Breast epithelium (tissue), 4 donors: Measurements from ENCODE around the gene POLQ. TPM values are rescaled to one million over a fixed set of nuclear protein-coding genes. Genes with fewer than 3 reads are reported as not detected.

Experiments
- DNase-seq, 2 donors: peaks; one replicate each; pipeline ENCODE4 v3.0.0-alpha.2; 2019; ENCODE audit warnings: low spot score in 2 of 2
- H3K27ac ChIP-seq, 2 donors: fragments of 200-600 bp; sonication (generic) in 1 of 2; one replicate each; pipeline ENCODE4 v1.5.1; 2016 to 2019; ENCODE audit warnings: mild to moderate bottlenecking in 1 of 2
- H3K27me3 ChIP-seq, 2 donors: fragments of 200-600 bp; sonication (generic) in 1 of 2; one replicate each; pipeline versions ENCODE4 v1.5.1 to v1.6.0; 2017 to 2019; ENCODE audit warnings: control low read depth in 1 of 2, mild to moderate bottlenecking in 1 of 2
- H3K36me3 ChIP-seq: fragments of 200-600 bp; one replicate; pipeline ENCODE4 v1.5.1; 2019
- H3K4me1 ChIP-seq, 2 donors: fragments of 200-600 bp; sonication (generic); one replicate each; pipeline ENCODE4 v1.5.1; 2016 to 2019; ENCODE audit warnings: control low read depth in 1 of 2
- H3K4me3 ChIP-seq, 3 donors: fragments of 200-600 bp; sonication (generic); 1 replicate in 2 of 3; 2 replicates in 1 of 3; pipeline ENCODE4 v1.5.1; 2016 to 2019; ENCODE audit warnings: mild to moderate bottlenecking in 3 of 3, moderate library complexity in 2 of 3
- H3K9me3 ChIP-seq, 2 donors: fragments of 200-600 bp; sonication (generic) in 1 of 2; one replicate each; pipeline ENCODE4 v1.5.1; 2016 to 2019; ENCODE audit warnings: control low read depth in 1 of 2
- CTCF ChIP-seq, 3 donors: fragments of 450-650 bp; IDR thresholded peaks; one replicate each; pipeline ENCODE4 v1.5.1; 2016 to 2017; ENCODE audit warnings: antibody characterized with exemption in 3 of 3, mild to moderate bottlenecking in 3 of 3, moderate library complexity in 3 of 3
- POLR2A ChIP-seq: fragments of 450-650 bp; IDR thresholded peaks from one replicate; pipeline ENCODE4 v1.6.1; 2016; ENCODE audit warnings: antibody characterized with exemption, mild to moderate bottlenecking, moderate library complexity
- POLR2AphosphoS5 ChIP-seq, 3 donors: sonication (generic); formaldehyde crosslinking; IDR thresholded peaks; one replicate each; pipeline ENCODE4 v1.6.1; 2017; ENCODE audit warnings: antibody characterized with exemption in 3 of 3
- intact Hi-C: fragments of 100-400 bp; cut with DNase I; formaldehyde crosslinking; loops from one replicate; pipeline ENCODE4 v1.15.1; 2023; ENCODE audit warnings: low total_unique reads
- total RNA-seq, 3 donors: library from RNA; depleted of rRNA; stranded (reverse); fragments of >200 nt; gene quantifications; one replicate each; pipeline ENCODE4 v1.1.0, GENCODE V29; 2016

The POLQ gene
- total RNA-seq, 3 donors from 2014 or later = under 0.01 to 0.64 (median 0.29) TPM

GRCh38 chr3:121436074-121436473 lies 109.7 kb downstream of the POLQ start:
- Histone ChIP-seq H3K36me3 (no peaks in the 10 kb centered on the region), H3K27me3 (no peaks in the 10 kb centered on the region), H3K27ac (no peak overlapping the region), H3K9me3 (no peaks in the 10 kb centered on the region), H3K4me1 (no peaks in the 10 kb centered on the region), H3K4me3 (no peak overlapping the region)
- no peak for DNase-seq
- intact Hi-C loops = no loop called here
- TF ChIP-seq POLR2AphosphoS5 (IDR thresholded peaks at IDR 0.05) (no peak), POLR2A (no peak), CTCF (IDR thresholded peaks at IDR 0.05) (no peak)

- Histone ChIP-seq H3K27me3 (no peaks in the 10 kb centered on the region), H3K27ac (no peak overlapping the region), H3K4me3 (peak overlapping the region; percentile 31 to 52 (median 36)), H3K4me1 (no peaks in the 10 kb centered on the region), H3K9me3 (no peaks in the 10 kb centered on the region), H3K36me3 (no peaks in the 10 kb centered on the region)
- TF ChIP-seq POLR2A (no peak), CTCF (IDR thresholded peaks at IDR 0.05) (no peak), POLR2AphosphoS5 (IDR thresholded peaks at IDR 0.05) (no peak)
- DNase-seq = no peak
- intact Hi-C loops = no loop called here
Measured at GRCh38 chr3:121431726-121432517, 113.9 kb downstream of the POLQ start.

GRCh38 chr3:121430664-121431215 lies 115.0 kb downstream of the POLQ start:
- no peak for TF ChIP-seq POLR2A
- no peak for TF ChIP-seq CTCF (IDR thresholded peaks at IDR 0.05)
- no peak for TF ChIP-seq POLR2AphosphoS5 (IDR thresholded peaks at IDR 0.05)
- DNase-seq = no peak
- no peak overlapping the region for H3K27ac ChIP-seq
- no peak overlapping the region for H3K4me3 ChIP-seq
- no peaks in the 10 kb centered on the region for H3K9me3 ChIP-seq
- H3K36me3 ChIP-seq = no peaks in the 10 kb centered on the region
- intact Hi-C loops = no loop called here
- no peaks in the 10 kb centered on the region for H3K27me3 ChIP-seq
- H3K4me1 ChIP-seq = no peaks in the 10 kb centered on the region

- intact Hi-C loops = no loop called here
- no peak for TF ChIP-seq CTCF (IDR thresholded peaks at IDR 0.05)
- no peak for TF ChIP-seq POLR2A
- TF ChIP-seq POLR2AphosphoS5 (IDR thresholded peaks at IDR 0.05) = no peak
- Histone ChIP-seq H3K4me1 (no peaks in the 10 kb centered on the region), H3K27me3 (no peaks in the 10 kb centered on the region), H3K9me3 (no peaks in the 10 kb centered on the region), H3K27ac (no peak overlapping the region), H3K4me3 (no peak overlapping the region), H3K36me3 (no peaks in the 10 kb centered on the region)
- DNase-seq = no peak
Measured at GRCh38 chr3:121424549-121424948, 121.2 kb downstream of the POLQ start.

GRCh38 chr3:121418182-121418581 lies 127.6 kb downstream of the POLQ start:
- no peak for TF ChIP-seq POLR2A
- no peak for TF ChIP-seq POLR2AphosphoS5 (IDR thresholded peaks at IDR 0.05)
- no peak for TF ChIP-seq CTCF (IDR thresholded peaks at IDR 0.05)
- intact Hi-C loops = no loop called here
- Histone ChIP-seq H3K36me3 (no peaks in the 10 kb centered on the region), H3K9me3 (no peaks in the 10 kb centered on the region), H3K4me1 (no peaks in the 10 kb centered on the region), H3K4me3 (no peak overlapping the region), H3K27ac (no peak overlapping the region), H3K27me3 (no peaks in the 10 kb centered on the region)
- no peak for DNase-seq
